ENCODE measurements around the gene MTA2. TPM values are rescaled to one million over a fixed set of nuclear protein-coding genes. Genes with fewer than 3 reads are reported as not detected.

The MTA2 gene
- total RNA-seq, 1 experiment from 2014 or later: 120 TPM

- Histone ChIP-seq H2AFZ (no peak overlapping the region), H3K4me2 (peak overlapping the region; percentile 99), H3K27ac (0 out of 2 replicates have a peak overlapping the region, but pooled peaks have one; percentile 4), H3K4me1 (replicated peaks; ENCODE audit: insufficient read depth) (peaks cover 66% of the 10 kb centered on the region), H3F3A (ENCODE audit: insufficient read depth, low read depth) (peaks cover 65% of the 10 kb centered on the region), H3K9me2 (ENCODE audit: insufficient read depth) (no peaks in the 10 kb centered on the region), H3K9me3 (ENCODE audit: insufficient read depth, low read depth) (no peaks in the 10 kb centered on the region), H3K79me2 (ENCODE audit: low read depth) (peaks cover 32% of the 10 kb centered on the region), H3K36me3 (ENCODE audit: low read depth) (no peaks in the 10 kb centered on the region), H3K27me3 (ENCODE audit: insufficient read depth, low read depth) (no peaks in the 10 kb centered on the region), H4K20me1 (ENCODE audit: insufficient read depth) (no peaks in the 10 kb centered on the region), H3K4me3 (no peak overlapping the region)
- ChIA-PET CTCF (interaction anchor here (0.6 to 0.8 kb wide), 2 partner anchors 12 to 156 kb away, joined by 3 read pairs; no protein-coding TSS in a partner anchor), POLR2A (ENCODE audit: unreplicated experiment) (interaction anchor here (0.8 kb wide), 1 partner anchor 148 kb away, joined by 5 read pairs; no protein-coding TSS in a partner anchor)
- intact Hi-C loops (cut with micrococcal nuclease; ENCODE audit: unreplicated experiment): no loop called here
- TF ChIP-seq EZH2 (IDR thresholded peaks at IDR 0.05; ENCODE audit: low read depth) (no peak), CTCF (conservative IDR thresholded peaks at IDR 0.05) (no peak)
- BruUV-seq (replicated peaks): no TSS peak
- DNase-seq: peak; percentile 36 to 47
Observed at GRCh38 chr11:62548545-62549335, 52.9 kb downstream of the MTA2 start.

DNA sequence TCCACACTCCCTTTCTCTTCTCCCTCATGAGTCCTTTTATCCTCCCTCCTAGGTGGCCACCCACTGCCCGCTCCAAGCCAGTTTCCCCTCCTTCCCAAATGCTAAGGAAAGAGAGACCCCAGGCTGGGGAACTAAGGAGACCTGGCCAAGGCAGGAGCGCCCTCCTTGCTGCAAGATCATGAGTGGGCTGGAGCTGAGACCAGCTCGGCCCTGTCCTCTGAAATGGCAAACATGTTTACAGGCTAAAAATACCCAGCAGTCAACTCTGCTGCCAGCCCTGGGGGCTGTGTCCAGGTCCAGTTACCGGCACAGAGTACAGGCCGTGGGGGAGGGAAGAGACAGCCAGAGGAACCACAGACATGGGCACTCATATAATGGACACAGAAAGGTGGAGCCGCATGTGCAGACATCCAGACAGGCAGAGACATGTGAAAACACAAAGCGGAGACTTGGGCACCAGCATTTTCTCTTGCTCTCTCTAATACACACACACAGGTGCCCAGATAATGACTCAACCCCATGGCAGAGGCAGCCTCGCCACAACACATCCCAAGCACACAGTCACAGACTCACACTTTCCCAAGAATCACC lies 53.9 kb downstream of the MTA2 start:
- no TSS peak for BruUV-seq (replicated peaks)
- Histone ChIP-seq H2AFZ (no peak overlapping the region), H3K79me2 (ENCODE audit: low read depth) (peaks cover 41% of the 10 kb centered on the region)

More for the DNA sequence above, 53.9 kb downstream of the MTA2 start:
- H3K9me2 ChIP-seq (ENCODE audit: insufficient read depth): no peaks in the 10 kb centered on the region
- no peak overlapping the region for H3K4me3 ChIP-seq
- DNase-seq: peak in 1 of 2 experiments; percentile 32
- peaks cover 66% of the 10 kb centered on the region for H3F3A ChIP-seq (ENCODE audit: insufficient read depth, low read depth)
- intact Hi-C loops (cut with micrococcal nuclease; ENCODE audit: unreplicated experiment): no loop called here
- H3K27ac ChIP-seq: peak overlapping the region; percentile 72
- H3K4me2 ChIP-seq: peak overlapping the region; percentile 99; the same call in 1 of the 2 replicates
- ChIA-PET POLR2A (ENCODE audit: unreplicated experiment) (interaction anchor here (0.6 to 0.8 kb wide), 3 partner anchors 8 to 345 kb away, joined by 3 to 7 read pairs (median 5); no protein-coding TSS in a partner anchor), CTCF (interaction anchor here (0.6 to 0.8 kb wide), 2 partner anchors 12 to 155 kb away, joined by 3 read pairs; no protein-coding TSS in a partner anchor)
- no peaks in the 10 kb centered on the region for H3K36me3 ChIP-seq (ENCODE audit: low read depth)
- no peak for TF ChIP-seq EZH2 (IDR thresholded peaks at IDR 0.05; ENCODE audit: low read depth)
- TF ChIP-seq CTCF (conservative IDR thresholded peaks at IDR 0.05): no peak
- peaks cover 7% of the 10 kb centered on the region; the same call in 1 of the 2 replicates for H4K20me1 ChIP-seq (ENCODE audit: insufficient read depth)
- no peaks in the 10 kb centered on the region for H3K9me3 ChIP-seq (ENCODE audit: insufficient read depth, low read depth)
- no peaks in the 10 kb centered on the region for H3K27me3 ChIP-seq (ENCODE audit: insufficient read depth, low read depth)
- H3K4me1 ChIP-seq (replicated peaks; ENCODE audit: insufficient read depth): peaks cover 68% of the 10 kb centered on the region
